Activated gamma-delta T cell treated with anti-CD3 and anti-CD28 coated beads, Interleukin-2, amount 50 U/mL, for 16 hours (primary cell): Measurements from ENCODE around the gene FAM131C.
"Not testable (repeated sequence)": the region's sequence is repeated elsewhere in the genome, so short reads cannot be mapped to it uniquely, and the experiment has no call there.

Source experiments
- DNase-seq: peaks from one replicate; pipeline ENCODE4 v3.0.0-alpha.2; 2020; ENCODE audit warnings: low read depth

Gene FAM131C, protein sequence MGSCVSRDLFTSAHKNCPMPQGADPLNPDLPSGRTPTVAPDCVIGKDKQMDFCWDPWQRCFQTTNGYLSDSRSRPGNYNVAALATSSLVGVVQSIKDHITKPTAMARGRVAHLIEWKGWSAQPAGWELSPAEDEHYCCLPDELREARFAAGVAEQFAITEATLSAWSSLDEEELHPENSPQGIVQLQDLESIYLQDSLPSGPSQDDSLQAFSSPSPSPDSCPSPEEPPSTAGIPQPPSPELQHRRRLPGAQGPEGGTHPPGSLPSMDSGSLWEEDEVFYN

DNA sequence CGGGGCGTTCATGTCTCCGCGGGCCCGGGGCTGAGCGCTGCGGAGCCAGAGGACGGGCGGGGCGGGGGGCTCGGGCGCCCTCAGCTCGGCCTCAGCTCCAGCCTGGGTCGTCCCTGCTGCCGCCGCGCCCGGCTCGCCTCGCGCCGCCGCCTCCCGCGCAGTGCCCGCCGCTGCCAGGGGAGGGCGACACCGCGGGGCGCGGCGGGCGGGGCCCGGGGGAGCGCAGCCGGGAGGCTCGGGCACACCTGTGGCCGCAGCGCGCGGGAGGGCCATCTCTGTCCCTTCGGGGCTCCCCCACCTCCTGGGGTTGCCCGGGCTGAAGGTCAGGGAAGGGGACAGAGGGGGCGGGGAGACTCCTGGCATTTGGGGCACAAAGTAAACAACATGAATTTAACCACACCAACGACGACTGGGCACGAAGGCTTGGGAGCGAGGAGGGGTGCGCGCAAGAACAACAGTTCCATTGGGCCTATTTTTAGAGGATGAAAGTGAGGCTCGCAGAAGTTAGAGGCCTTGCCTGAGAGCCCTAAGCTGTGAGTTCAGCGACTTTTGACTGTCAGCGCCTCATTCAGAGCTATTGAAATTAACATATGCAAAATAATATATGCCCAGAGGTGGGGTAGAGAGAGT is at the start of gene FAM131C:
Gene FAM131C (minus strand): TSS at position 162 of the 630 bp plus-strand sequence. CDS start 209 bp downstream, outside the sequence.
- peak; percentile 12 for DNase-seq

DNA sequence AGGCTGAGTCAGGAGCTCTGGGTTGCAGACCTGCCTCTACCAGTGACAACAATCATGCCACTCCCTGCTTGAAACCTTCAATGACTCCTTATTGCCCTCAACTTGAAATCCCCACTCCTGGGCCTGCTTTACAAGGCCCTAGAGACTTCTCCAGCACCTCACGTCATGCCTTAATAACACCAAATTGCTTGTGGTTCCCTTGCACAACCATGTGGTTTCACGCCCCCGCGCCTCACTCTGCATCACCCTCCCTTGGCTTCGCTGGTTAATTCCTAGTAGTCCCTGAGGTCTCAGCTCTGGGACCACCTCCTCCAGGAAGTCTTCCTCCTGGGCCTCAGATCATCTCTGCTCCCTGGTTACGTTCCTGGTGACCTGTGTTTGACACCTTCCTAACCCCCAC is 49.5 kb upstream of the FAM131C start:
- DNase-seq = peak; percentile 47

DNA sequence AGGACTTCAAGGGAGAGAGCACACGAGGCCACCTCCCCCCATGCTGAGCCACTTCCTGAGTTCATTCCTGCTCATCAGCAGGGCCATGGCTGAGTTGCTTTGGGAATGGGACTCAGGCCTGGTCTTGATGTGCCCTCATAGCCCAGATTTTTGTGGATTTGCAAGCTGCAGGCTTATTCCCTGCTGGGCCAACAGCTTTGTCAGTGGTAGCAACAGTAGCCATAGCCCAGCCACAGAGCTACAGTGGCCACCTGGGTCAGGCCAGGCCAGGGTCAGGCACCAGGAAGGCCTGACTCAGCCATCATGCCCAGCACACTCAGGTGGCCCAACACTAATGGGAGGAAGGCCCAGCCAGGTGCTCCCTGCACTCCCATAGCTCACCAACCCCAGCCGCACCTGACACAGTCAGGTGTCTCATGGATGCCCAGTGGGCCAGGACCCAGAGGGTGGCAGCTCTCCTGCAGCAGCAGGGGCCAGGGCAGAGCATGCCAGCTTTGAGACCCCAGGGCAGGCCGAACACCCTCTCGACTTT is 49.0 kb upstream of the FAM131C start:
- no peak for DNase-seq

DNA sequence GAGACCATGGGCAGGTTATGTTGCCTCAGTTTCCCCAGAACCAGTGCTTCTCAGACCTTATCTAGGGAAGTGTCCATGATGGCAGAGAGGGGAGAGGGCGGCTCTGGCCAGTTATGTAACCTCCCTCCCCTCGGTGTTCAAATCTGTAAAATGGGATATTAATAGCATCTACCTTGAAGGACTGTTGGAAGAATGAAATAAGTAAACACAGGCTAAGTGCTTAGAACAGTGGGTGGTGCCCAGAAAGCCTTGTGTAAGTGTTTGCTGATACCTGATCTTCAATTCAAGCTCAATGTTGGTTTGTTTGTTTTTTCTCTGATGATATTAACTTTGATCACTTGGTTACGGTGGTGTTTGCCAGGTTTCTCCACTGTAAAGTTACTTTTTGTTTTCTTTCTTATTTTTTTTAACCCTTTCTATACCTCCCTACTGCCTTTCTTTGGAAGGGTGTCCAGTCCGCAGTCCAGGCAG is 47.5 kb upstream of the FAM131C start:
- no peak for DNase-seq

DNA sequence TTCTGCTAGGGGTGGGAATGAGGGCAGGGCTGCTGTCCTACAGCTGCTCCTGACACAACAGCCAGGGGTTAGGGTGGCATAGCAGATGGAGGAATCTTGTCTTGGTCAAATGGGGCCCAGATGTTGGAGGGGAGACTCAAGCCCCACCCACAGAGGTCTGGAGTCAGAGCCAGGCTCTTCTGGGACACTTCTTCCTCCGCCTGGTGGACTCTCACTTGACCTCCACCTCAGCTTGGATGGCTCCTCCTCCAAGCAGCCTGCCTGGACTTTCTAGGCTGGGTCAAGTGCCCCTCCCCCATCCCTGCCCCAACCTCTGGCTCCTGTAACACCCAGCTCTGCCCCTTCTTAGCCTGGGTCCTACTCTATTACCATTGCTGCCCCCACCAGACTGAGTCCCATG is 47.0 kb upstream of the FAM131C start:
- DNase-seq = no peak

DNA sequence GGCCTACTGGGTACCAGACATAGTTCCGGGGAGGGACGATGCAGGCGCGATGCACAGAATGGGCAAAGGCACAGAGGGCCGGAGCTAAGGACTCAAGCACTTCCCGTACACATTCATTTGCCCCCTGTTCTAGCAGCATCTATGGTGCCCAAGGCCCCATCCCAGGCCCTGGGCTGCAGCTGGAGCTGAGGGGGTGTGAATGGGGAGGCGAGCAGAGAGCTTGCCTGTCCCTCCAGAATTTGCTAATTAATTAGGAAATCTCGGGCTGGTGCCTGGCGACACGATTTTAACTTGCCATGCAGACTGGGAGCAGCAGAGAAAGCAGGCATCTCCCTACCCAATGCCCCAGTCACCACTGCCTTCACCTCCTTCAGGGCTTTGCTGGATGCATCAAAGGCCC is 46.5 kb upstream of the FAM131C start:
- DNase-seq = no peak

DNA sequence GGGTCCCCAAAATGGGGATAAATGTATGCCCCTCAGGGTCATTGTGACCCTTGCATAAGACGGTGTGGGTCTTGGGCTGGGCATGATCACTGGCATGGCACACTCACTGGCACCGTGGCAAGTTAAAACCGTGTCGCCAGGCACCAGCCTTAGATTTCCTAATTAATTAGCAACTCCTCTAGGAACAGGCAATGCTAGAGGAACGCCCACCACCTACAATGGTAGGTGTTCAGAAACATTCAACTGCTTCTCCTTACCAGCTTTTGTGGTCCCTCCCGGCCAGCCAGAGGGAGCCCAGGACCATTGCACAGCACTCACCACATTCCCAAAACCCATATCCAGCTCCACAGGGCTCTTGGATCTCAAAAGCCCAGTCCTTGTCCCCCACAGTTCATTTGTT is 46.1 kb upstream of the FAM131C start:
- DNase-seq = no peak

DNA sequence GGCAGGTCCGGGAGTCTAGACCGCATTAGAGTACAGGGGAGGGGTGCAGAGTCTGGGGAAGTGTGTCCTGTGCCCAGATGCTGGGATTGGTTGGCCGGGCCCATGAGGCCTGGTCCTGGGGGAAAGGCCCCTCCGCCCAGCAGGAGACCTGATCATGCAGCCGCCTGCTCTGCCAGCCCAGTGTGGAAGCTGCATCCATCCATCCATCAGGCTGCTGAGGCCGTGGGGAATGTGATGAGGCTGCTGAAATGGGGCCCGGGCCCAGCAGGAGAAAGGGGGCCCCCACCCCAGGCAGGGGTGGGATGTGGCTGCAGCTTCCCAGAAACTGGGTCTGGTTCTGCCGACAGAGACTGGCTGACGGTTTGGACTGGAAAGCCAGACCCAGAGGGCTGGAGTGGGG is 45.3 kb upstream of the FAM131C start:
- no peak for DNase-seq

DNA sequence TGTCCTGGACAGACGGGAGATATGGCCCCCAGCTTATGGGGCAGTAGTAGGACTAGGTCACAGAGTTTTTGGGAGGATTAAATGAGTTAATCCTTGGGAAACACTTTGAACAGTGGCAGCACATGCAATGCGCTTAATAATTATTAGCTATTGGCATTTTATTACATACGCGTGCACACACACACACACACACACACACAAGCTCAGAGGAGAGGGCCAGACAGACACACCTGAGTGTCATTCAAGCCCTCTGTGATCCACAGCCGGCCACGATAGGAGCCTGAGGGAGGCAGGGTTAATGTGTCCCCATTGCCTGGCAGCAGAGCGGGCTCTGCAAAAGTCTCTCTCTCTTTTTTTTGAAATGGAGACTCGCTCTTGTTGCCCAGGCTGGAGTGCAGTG is 44.5 kb upstream of the FAM131C start:
- no peak for DNase-seq

DNA sequence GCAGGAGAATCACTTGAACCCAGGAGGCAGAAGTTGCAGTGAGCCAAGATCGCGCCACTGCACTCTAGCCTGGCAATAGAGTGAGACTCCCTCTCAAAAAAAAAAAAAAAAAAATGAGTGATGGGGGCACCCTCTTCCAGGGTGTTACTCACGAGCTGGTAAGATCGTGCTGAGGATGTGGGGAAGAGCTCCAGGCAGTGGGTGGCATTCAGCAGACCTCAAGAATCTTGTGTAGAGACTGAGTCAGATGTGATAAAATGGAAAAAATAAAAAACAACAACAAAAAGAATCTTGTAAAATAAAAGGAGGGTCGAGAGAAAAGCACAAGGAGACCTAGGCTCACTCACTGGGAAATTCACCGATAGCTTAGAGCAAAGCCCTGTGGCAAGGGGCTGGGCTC is 43.9 kb upstream of the FAM131C start:
- no peak for DNase-seq

DNA sequence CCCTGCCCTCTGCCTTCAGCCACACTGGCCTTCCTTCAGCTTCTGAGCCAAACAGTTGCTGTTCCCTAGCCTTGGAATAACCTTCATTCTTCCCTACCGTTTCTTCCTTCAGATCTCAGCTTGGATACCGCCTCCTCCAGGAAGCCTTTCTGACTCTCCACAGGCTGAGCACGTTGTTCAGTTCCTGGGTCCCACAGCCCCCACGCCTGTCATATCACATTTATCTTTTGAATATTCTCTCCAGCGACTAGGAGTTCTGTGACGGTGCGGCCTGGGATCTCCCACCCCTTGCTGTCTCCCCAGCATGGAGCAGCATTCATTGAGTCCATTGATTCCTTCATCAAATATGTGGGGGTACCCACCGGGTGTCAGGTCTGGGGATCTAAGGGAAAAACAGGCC is 43.2 kb upstream of the FAM131C start:
- no peak for DNase-seq

DNA sequence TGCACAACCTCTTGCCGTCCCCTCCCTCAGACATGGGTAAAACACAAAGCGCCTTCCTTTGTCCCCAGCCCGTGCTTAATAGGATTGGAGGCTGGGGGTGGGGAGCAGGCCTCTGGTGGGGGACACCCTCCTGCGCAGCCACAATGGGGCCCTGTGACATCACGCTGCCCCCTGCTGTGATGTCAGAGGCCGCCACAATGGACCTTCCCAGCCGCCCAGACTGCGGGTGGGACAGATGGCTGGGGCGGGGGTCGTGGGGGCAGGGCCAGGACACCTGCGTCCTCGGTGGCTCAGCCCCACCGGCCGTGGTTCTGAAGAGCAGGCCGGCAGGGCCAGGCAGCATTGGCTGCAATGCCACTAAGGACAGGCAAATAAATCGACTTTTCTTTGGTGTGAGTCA is 42.6 kb upstream of the FAM131C start:
- no peak for DNase-seq

DNA sequence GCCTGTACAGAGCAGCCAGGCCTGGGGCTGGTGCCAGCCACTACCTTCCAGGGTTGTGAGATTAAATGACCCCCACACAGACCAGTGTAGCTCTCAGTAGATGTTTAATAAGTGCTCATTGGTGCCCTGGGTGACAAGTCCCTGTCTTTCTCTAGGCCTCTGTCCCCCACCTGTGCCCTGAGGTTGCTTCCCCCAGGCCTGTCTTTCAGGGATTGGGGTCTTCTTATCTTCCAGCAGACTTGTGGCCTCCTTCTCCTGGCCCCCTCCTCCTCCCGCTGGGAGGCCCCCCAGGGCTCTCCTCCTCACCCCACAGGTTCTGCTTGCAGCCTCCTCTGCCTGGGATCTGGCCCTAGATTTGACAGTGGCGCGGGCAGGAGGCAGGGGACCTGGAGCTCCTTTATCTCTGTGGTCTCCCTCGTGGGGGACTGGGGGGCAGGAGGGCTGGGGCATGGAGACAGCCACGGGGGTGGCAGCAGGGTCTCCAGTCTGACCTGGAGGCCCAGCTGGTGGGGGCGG is 42.1 kb upstream of the FAM131C start:
- DNase-seq = no peak

DNA sequence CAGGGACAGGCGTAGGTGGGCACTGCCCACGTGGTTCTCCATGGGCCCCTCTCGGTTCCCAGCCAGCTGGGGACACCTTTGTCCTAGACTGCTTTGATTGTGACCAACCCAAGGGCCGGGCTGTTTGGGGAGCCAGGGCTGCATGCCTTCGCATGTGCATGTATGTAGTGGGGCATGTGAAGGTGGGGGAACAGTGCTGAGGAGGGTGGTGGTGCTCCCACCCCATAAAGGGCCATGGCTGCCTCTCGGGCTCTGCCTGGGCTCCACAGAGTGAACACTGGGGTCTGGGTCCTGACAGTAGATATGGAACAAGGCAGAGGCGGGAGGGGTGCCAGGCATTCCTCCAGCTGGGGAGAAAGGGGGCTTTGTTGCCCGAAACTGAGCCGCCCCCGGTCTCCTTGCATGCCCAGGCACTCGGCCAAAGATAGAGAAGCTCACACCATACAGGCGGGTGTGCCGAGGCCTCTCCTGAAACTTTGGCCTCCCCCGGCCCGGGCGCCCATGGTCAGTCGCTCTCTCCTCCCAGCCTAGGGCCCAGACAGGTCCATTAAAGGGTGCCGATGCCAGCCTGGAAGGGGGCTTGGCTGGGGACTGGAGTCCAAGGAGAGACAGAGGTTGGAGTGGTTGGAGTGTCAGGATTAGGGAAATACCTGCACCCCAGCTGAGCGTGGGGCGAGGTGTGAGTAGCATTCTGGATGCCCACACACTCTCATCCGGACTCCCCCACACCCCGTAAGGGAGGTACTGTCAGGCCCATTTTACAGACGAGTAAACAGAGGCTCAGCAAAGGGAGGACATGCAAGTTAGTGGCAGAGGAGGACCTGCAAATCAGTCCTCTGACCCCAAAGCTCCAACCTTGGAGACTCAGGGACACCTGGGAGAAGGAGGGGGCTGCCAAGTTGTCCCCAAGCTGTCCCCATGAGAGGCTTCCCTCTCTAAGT is 41.3 kb upstream of the FAM131C start:
- DNase-seq = no peak

DNA sequence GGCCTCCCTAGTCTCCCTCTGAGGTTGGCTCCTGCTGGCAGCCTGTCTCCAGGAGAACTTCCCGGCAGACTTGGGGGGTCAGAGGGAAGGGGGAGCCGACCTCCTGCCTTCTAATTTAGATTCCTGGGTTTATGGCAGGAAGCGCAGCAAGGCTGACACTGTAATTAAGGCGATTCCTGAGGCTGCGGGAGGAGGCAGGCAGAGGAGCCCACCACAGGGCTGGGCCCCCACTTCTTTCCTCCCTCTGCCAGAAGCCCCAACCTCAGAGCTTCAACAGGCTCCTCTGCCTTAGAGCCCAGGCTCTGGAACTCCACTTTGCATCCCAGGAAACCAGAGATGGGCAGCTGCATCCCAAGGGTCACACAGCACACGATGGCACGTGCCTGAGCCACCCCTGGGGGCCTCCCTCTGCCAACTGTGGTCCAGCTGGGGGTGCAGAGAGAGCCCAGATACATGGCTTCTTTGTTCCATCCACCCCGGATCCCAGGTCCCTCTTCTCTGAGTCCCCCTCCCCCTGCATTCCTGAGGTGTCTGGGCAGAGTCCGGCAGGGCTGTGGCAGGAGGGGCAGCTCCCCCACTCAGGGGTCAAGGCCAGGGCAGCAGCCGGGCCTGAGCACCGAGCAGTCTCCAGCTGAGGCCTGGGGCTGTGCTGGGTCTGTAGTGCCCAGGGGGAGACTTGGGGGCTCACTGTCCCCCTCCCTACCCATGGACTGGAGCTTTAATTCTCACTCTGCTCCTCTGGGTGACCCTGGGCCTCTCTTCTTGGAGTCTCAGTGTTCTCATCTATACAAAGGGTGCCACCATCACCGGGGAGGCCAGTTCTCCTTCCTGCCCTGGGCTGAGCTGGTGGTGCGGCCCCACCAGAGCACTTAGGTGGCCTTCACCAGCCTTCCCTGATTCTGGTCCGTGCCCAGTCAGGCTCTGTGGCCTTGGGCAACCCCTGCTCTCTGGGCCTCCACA is 39.4 kb upstream of the FAM131C start:
- no peak for DNase-seq

DNA sequence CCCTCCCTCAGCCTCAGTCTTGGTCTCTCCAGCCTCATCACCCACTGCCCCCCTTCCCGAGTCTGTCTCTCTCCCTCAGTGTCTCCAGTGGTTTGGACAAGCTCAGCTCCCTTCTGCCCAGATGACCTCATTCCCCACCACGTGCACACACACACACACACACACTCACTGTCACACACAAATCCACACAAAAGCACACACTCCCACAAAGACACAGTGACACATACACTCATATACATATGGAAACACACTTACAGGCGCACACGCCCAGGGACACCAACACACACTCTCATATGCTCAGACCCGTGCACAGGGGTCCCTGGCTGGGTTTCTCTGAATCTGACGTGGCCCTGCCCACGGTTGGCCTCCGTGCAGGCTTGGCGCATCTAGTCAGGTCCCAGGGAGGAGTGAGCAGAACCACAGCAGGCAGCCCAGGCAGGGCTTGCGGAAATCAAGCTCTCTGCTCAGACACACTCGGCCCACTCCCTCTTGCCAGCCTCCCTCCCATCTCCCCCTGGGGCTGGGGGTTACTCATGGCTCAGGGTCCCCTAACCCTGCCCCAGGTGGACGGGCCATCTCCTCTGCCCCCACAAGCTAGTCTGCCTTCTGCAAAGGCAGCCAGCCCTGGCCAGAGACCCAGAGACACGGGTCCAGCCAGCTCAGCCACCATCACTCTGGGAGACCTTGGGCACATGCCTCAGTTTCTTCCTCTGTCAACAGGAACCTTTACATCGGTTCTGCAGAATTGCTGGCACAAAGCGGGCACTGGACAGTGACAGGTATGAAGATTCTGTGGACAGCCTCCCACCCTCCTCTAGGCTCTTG is 38.5 kb upstream of the FAM131C start:
- DNase-seq = no peak

DNA sequence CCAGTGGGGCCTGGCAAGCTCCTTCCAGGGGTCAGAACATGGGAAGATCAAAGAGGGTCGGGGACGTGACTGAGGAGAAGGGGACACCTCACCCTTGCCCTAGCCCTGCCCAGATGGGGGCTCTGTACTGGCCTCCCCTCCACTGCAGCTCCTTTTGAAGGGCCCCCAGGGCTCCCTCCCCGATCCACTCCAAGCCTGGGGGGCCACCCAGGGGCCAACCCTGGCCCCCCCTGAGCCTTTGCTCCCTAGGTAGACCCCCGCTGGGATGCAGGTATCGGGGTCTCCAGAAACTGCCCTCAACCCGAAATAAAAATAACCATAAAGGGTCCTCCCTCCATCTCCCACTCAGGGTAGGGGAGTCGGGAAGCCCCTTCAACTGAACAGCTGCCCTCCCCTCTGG is 37.4 kb upstream of the FAM131C start:
- no peak for DNase-seq

DNA sequence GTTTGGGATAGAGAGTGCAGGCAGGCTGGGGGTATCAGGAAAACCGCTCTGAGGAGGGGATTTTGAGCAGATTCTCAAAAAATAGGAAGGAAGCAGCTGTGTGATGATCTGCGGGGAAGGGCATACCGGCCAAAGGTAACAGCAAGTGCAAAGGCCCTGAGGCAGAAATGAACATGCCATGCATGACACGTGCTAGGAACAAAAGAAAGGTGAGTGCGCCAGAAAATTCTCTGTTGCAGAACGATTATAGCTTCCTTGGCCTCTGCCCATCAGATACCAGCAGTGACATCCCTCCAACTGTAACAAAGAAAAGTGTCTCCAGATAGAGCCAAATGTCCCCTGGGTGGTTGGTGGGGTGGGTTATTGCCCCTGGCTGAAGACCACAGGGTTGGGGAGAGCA is 37.0 kb upstream of the FAM131C start:
- DNase-seq = no peak

DNA sequence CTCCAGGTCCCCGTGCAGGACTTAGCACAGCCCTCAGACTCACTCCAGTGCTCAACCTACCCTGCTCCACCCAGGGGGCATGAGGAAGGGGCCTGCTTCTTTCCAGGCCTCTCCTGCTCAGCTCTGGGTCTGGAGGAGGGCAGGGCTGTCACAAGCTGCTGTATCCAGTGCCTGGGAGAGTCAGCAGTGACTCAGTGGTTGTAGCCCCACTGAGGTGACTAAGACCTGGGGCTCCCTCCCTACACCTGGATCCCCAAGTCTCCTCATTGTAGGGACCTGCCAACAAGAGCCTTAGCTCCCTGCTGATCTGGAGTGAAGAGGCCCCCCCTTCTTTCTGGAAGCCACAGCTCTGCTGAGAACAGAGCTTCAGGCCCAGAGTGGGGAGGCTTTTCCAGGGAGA is 36.1 kb upstream of the FAM131C start:
- DNase-seq = no peak

DNA sequence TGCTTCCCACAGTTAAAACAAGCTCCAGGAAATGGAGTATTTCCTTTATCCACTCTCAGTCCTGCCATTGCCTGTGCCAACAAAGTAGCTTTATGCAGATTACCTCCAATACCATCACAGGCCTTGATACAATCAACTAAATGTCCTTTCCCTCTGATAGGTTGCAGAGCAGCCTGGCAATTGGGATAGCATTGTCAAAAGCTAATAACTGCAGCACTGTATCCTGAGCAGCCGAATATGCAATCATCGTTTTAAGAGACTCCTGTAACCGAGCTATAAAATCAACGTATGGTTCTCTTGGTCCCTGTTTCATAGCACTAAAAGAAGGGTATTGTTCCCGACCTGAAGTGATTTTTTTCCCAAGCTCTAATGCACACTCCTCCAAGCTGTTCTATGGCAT is 33.6 kb upstream of the FAM131C start:
- DNase-seq = not testable (repeated sequence)
